ENCODE measurements around the gene CACNA1H. TPM values are rescaled to one million over a fixed set of nuclear protein-coding genes. Genes with fewer than 3 reads are reported as not detected.
"Not testable (repeated sequence)": the region's sequence is repeated elsewhere in the genome, so short reads cannot be mapped to it uniquely, and the experiment has no call there.

The CACNA1H gene
- total RNA-seq, 1 donor from 2014 or later = 0.05 TPM

DNA sequence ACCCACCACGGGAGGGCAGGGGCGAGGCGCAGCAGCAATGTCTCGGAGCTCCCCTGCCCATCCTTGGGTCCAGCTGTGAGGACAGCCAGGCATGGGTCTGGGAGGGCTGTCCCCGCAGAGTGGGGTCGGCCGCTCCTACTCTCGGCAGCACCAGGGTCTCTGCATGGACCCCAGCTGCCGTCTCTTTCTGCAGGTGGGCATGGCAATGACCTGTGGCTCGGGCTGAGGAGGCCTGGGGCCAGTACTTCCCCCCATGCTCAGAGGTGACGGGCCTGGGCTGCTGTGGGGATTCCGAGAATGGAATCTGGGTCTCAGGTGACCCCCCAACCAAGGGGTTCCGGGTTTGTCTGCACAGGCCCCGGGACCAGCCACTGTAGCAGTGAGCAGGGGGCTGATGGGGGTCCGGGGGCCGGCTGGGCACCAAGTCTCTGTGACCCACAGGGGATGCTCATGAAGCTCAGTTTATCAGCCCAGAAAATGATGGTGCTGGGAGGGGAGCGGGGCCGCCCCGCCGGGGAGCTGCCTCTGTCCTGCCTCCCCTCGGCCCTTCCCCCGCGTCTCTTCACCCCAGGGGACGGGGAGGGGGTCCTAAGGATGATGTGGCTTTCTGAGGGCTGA, 23.5 kb downstream of the CACNA1H start:
- intact Hi-C loops (cut with micrococcal nuclease) = no loop called here
- Mint-ChIP-seq H3K27ac (no peak overlapping the region), H3K36me3 (ENCODE audit: low read depth) (no peaks in the 10 kb centered on the region), H3K27me3 (no peaks in the 10 kb centered on the region), H3K4me1 (no peaks in the 10 kb centered on the region), H3K4me3 (no peak overlapping the region), H3K9me3 (no peaks in the 10 kb centered on the region)
- no peak for DNase-seq

DNA sequence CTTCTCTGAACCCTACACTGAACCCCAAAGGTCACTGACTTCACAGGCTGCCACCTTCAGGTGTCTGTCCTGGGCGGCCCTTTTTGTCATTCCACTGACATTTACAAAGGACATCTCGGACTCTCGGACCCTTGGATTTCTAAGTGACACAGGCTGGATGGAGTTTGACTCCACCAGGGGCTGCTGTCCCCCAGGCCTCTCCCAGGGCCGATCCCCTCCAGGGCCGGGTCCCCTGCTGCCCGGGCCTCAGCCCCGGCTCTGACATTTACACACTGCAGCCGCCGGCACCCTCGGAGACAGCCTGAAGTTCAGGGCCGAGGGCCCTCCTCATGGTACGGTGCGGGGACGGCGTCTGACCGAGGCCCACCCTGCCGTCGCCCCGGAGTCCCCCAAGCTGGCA, 24.1 kb downstream of the CACNA1H start:
- H3K9me3 Mint-ChIP-seq = no peaks in the 10 kb centered on the region
- intact Hi-C loops (cut with micrococcal nuclease) = no loop called here
- H3K4me1 Mint-ChIP-seq = no peaks in the 10 kb centered on the region
- no peak for DNase-seq
- H3K4me3 Mint-ChIP-seq = no peak overlapping the region
- no peak overlapping the region for H3K27ac Mint-ChIP-seq
- H3K36me3 Mint-ChIP-seq (ENCODE audit: low read depth) = no peaks in the 10 kb centered on the region
- no peaks in the 10 kb centered on the region for H3K27me3 Mint-ChIP-seq

- no peaks in the 10 kb centered on the region for H3K27me3 Mint-ChIP-seq
- intact Hi-C loops (cut with micrococcal nuclease) = no loop called here
- no peak overlapping the region for H3K27ac Mint-ChIP-seq
- H3K9me3 Mint-ChIP-seq = no peaks in the 10 kb centered on the region
- H3K4me3 Mint-ChIP-seq = no peak overlapping the region
- DNase-seq = no peak
- H3K36me3 Mint-ChIP-seq (ENCODE audit: low read depth) = no peaks in the 10 kb centered on the region
- no peaks in the 10 kb centered on the region for H3K4me1 Mint-ChIP-seq
Measured at GRCh38 chr16:1177750-1178149, 24.8 kb downstream of the CACNA1H start.

DNA sequence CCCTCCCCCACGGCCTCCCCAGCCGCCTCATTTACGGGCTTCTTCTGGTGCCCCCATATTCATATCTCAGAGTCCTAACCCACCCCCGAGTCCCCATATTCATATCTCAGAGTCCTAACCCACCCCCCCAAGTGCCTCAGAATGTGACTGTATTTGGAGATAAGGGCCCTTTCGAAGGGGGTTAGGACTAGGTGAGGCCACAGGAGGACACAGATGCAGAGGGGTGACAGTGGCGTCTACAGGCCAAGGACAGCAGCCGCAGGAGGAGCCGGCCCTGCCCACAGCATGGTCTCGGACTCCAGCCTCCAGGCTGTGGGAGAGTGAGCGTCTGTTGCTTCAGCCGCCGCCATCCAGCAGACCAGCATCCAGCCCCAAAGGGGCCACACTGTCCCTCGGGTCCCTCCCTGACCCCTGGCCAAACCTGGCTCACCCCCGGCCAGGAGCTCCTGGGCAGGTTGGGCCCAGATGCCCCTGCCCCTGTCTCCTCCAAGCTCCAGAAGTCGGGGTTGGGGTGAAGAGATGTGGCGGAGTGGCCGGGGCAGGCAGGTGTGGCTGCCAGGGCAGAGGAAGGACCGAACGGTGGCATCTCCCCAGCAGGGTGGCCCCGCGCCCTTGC, 25.5 kb downstream of the CACNA1H start:
- Mint-ChIP-seq H3K36me3 (ENCODE audit: low read depth) (no peaks in the 10 kb centered on the region), H3K4me3 (no peak overlapping the region), H3K27ac (no peak overlapping the region), H3K4me1 (no peaks in the 10 kb centered on the region), H3K27me3 (no peaks in the 10 kb centered on the region), H3K9me3 (no peaks in the 10 kb centered on the region)
- intact Hi-C loops (cut with micrococcal nuclease) = no loop called here
- DNase-seq = no peak

GRCh38 chr16:1180549-1181403, 27.9 kb downstream of the CACNA1H start:
- no peaks in the 10 kb centered on the region for H3K36me3 Mint-ChIP-seq (ENCODE audit: low read depth)

GRCh38 chr16:1181404-1182315, 28.8 kb downstream of the CACNA1H start:
- intact Hi-C loops (cut with micrococcal nuclease) = no loop called here

More at GRCh38 chr16:1180549-1181403, 27.9 kb downstream of the CACNA1H start:
- Mint-ChIP-seq H3K4me1 (no peaks in the 10 kb centered on the region), H3K9me3 (no peaks in the 10 kb centered on the region), H3K4me3 (no peak overlapping the region), H3K27ac (no peak overlapping the region), H3K27me3 (no peaks in the 10 kb centered on the region)
- intact Hi-C loops (cut with micrococcal nuclease) = no loop called here
- no peak for DNase-seq

GRCh38 chr16:1182316-1182671, 29.4 kb downstream of the CACNA1H start:
- H3K4me1 Mint-ChIP-seq = no peaks in the 10 kb centered on the region
- no peak for DNase-seq
- H3K27ac Mint-ChIP-seq = no peak overlapping the region
- intact Hi-C loops (cut with micrococcal nuclease) = no loop called here
- no peaks in the 10 kb centered on the region for H3K27me3 Mint-ChIP-seq
- no peaks in the 10 kb centered on the region for H3K9me3 Mint-ChIP-seq
- H3K4me3 Mint-ChIP-seq = no peak overlapping the region
- no peaks in the 10 kb centered on the region for H3K36me3 Mint-ChIP-seq (ENCODE audit: low read depth)

More at GRCh38 chr16:1181404-1182315, 28.8 kb downstream of the CACNA1H start:
- Mint-ChIP-seq H3K4me3 (no peak overlapping the region), H3K27ac (no peak overlapping the region), H3K27me3 (no peaks in the 10 kb centered on the region), H3K4me1 (no peaks in the 10 kb centered on the region), H3K9me3 (no peaks in the 10 kb centered on the region), H3K36me3 (ENCODE audit: low read depth) (no peaks in the 10 kb centered on the region)
- no peak for DNase-seq

DNA sequence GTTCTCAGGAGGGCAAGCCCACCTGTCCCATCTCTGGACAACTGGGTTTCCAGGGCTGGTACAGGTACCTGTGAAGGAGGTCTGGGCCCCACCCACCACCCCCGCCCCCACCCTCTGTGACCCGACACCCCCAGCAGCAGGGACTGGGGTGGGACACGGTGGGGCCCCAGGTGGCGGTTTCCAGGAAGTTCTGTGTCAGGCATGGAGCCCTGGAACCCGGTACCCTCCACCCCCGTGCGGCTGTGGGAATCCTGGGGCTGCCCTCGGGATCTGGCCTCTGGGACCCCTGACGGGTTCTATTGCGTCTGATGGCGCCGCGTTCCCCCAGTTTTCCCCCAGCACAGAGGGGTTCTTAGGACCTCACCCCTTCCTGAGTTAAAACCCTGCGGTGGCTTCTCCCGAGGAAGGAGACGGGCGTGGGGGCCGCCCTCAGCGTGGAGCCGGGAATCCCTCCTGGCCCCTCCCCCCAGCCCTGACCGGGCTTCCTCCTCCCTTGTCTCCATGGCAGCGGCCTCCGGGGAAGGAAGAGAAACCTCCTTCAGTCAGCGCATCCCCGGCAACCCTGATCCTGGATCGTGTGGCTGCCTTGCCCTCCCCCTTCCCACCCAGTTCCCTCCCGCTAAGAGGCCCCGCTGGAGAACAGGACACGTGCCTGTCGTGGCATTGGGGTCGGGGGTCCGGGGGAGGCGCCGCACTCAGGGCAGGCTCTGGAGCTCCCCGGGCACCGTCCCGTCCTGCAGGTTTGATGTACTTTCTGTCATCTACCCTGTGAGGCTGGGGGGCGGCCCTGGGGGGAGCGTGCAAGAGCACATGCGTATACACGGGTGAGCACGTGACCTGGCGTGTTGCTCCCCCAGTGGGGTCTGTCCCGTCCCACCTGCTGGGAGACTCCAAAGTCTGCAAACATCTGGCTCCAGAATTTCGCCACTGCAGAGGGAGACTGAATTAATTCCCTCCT, 30.3 kb downstream of the CACNA1H start:
- Mint-ChIP-seq H3K4me1 (no peaks in the 10 kb centered on the region), H3K9me3 (no peaks in the 10 kb centered on the region), H3K36me3 (ENCODE audit: low read depth) (no peaks in the 10 kb centered on the region), H3K27ac (no peak overlapping the region), H3K4me3 (no peak overlapping the region), H3K27me3 (no peaks in the 10 kb centered on the region)
- intact Hi-C loops (cut with micrococcal nuclease) = no loop called here
- no peak for DNase-seq

- H3K36me3 Mint-ChIP-seq (ENCODE audit: low read depth) = no peaks in the 10 kb centered on the region
- intact Hi-C loops (cut with micrococcal nuclease) = no loop called here
- no peak overlapping the region for H3K27ac Mint-ChIP-seq
- no peaks in the 10 kb centered on the region for H3K9me3 Mint-ChIP-seq
- no peak for DNase-seq
- no peaks in the 10 kb centered on the region for H3K4me1 Mint-ChIP-seq
- H3K4me3 Mint-ChIP-seq = no peak overlapping the region
- no peaks in the 10 kb centered on the region for H3K27me3 Mint-ChIP-seq
Measured at GRCh38 chr16:1184156-1184868, 31.4 kb downstream of the CACNA1H start.

- no peaks in the 10 kb centered on the region for H3K36me3 Mint-ChIP-seq (ENCODE audit: low read depth)
- intact Hi-C loops (cut with micrococcal nuclease) = no loop called here
- no peaks in the 10 kb centered on the region for H3K4me1 Mint-ChIP-seq
- H3K9me3 Mint-ChIP-seq = no peaks in the 10 kb centered on the region
- H3K4me3 Mint-ChIP-seq = no peak overlapping the region
- H3K27me3 Mint-ChIP-seq = no peaks in the 10 kb centered on the region
- DNase-seq = no peak
- no peak overlapping the region for H3K27ac Mint-ChIP-seq
Measured at GRCh38 chr16:1184980-1185379, 32.1 kb downstream of the CACNA1H start.

GRCh38 chr16:1185460-1186207, 32.7 kb downstream of the CACNA1H start:
- H3K27ac Mint-ChIP-seq; H3K9me3 Mint-ChIP-seq; H3K27me3 Mint-ChIP-seq; H3K4me3 Mint-ChIP-seq; H3K4me1 Mint-ChIP-seq; H3K36me3 Mint-ChIP-seq (ENCODE audit: low read depth); DNase-seq; intact Hi-C loops (cut with micrococcal nuclease): not testable (repeated sequence)
